ENCODE results near the gene NTNG1. TPM values are rescaled to one million over a fixed set of nuclear protein-coding genes. Genes with fewer than 3 reads are reported as not detected.

NTNG1 gene
- total RNA-seq, 6 experiments from 2014 or later, result not detected

DNA sequence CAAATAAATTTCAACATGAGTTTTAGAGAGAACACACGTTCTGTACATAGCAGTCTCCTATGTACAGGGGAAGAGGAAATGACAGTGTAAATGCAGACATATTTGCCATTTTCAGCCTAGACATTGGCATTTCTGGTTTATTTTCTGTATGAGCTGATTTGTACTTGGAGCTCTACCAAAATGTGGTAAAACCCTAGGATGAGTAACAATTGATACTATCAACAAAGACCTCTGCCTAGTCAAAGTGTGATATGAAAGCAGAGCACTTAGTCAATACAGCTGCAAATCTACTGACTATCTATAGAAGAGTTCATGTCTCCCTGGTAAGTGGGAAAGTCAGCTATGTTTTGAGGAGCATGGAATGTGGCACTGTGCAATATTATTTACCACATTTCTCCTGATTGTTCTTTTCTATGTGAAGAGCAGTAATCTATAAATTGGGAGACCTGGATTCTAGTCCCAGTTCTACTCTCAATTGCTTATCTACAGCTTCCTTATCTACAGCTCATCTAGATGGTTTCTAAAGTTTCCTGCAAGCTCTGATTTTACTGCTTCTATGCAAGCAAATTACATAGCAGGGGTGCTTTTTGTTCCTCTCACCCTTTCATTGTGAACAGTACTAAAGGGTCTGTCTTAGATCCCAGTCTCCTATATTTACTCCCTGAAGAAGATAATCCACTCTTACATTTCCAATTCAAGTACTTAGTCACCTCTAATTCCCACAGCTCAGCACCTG, 334.2 kb downstream of the NTNG1 start:
- intact Hi-C loops (cut with DNase I), result no loop called here
- TF ChIP-seq, protein P1, sequence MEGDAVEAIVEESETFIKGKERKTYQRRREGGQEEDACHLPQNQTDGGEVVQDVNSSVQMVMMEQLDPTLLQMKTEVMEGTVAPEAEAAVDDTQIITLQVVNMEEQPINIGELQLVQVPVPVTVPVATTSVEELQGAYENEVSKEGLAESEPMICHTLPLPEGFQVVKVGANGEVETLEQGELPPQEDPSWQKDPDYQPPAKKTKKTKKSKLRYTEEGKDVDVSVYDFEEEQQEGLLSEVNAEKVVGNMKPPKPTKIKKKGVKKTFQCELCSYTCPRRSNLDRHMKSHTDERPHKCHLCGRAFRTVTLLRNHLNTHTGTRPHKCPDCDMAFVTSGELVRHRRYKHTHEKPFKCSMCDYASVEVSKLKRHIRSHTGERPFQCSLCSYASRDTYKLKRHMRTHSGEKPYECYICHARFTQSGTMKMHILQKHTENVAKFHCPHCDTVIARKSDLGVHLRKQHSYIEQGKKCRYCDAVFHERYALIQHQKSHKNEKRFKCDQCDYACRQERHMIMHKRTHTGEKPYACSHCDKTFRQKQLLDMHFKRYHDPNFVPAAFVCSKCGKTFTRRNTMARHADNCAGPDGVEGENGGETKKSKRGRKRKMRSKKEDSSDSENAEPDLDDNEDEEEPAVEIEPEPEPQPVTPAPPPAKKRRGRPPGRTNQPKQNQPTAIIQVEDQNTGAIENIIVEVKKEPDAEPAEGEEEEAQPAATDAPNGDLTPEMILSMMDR (IDR thresholded peaks at IDR 0.05), result no peak
- TF ChIP-seq POLR2A (IDR thresholded peaks at IDR 0.05), result no peak

DNA sequence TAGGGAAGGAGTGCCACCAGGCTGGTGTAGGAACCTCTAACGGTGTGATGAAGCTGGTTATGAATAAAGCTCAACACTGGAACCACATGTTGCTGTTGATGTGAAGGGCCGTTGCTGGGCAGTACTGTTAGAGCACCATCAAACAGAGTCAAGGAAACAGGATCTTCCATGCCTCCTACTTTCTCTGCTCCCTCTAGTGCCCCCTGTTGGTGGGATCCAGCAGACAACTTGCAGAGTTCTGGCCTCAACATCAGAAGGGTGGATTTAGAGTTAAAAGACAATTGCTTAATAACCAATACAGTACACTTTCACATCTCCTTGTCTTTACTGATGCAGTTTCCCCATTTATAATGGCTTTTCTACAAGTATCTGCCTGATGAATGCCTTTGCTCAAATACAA, 336.4 kb downstream of the NTNG1 start:
- 60% methylated on average over 1 of the region's 2 CpGs for WGBS (ENCODE audit: insufficient coverage, low coverage, low lambda C conversion rate, missing lambda C conversion rate)
- ATAC-seq, result no peak
- intact Hi-C loops (cut with DNase I), result no loop called here

More for the DNA sequence above, 334.2 kb downstream of the NTNG1 start:
- no peak overlapping the region for H3K27ac ChIP-seq
- 45% methylated on average over 1 of the region's 1 CpG for WGBS (ENCODE audit: insufficient coverage, low coverage, low lambda C conversion rate, missing lambda C conversion rate)
- H3K36me3 ChIP-seq, result no peaks in the 10 kb centered on the region
- H3K9me3 ChIP-seq, result no peaks in the 10 kb centered on the region
- ATAC-seq (no peak), DNase-seq (no peak)
- no peak overlapping the region for H3K4me3 ChIP-seq
- no peaks in the 10 kb centered on the region for H3K4me1 ChIP-seq
- no peaks in the 10 kb centered on the region for H3K27me3 ChIP-seq

DNA sequence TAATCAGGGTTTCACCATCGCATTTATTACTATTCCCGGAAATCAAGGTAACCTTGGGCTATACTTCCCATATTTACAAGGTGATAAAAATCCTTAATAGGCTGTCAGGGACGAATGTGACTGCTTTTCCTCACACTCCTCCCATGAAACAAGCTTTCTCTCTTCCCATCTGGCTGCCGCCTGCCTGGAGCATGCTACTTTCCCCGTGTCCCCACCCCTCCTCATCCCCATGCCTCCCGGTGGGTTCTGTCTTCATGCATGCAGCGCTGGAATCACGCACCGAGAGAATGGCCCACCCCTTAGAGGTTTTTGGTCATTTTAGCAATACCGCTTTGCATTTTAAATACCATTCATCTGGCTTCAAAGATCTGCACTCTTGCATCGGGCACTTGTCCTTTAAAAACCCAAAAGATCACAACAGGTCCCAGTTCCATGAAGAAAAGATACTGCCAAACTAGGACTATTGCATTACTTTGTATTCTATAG, 339.1 kb downstream of the NTNG1 start:
- TF ChIP-seq, protein P1 (IDR thresholded peaks at IDR 0.05), result no peak
- no peak for TF ChIP-seq POLR2A (IDR thresholded peaks at IDR 0.05)
- Histone ChIP-seq H3K27ac (no peak overlapping the region), H3K4me3 (no peak overlapping the region), H3K9me3 (no peaks in the 10 kb centered on the region), H3K4me1 (no peaks in the 10 kb centered on the region), H3K36me3 (no peaks in the 10 kb centered on the region), H3K27me3 (no peaks in the 10 kb centered on the region)
- no peak for ATAC-seq
- intact Hi-C loops (cut with DNase I), result no loop called here
- 56% methylated on average over 11 of the region's 11 CpGs for WGBS (ENCODE audit: insufficient coverage, low coverage, low lambda C conversion rate, missing lambda C conversion rate)
- DNase-seq, result no peak

More for the DNA sequence above, 336.4 kb downstream of the NTNG1 start:
- Histone ChIP-seq H3K36me3 (no peaks in the 10 kb centered on the region), H3K9me3 (no peaks in the 10 kb centered on the region), H3K27ac (no peak overlapping the region), H3K4me1 (no peaks in the 10 kb centered on the region), H3K27me3 (no peaks in the 10 kb centered on the region), H3K4me3 (no peak overlapping the region)
- TF ChIP-seq, protein P1 (IDR thresholded peaks at IDR 0.05), result no peak
- no peak for TF ChIP-seq POLR2A (IDR thresholded peaks at IDR 0.05)
- DNase-seq, result no peak

DNA sequence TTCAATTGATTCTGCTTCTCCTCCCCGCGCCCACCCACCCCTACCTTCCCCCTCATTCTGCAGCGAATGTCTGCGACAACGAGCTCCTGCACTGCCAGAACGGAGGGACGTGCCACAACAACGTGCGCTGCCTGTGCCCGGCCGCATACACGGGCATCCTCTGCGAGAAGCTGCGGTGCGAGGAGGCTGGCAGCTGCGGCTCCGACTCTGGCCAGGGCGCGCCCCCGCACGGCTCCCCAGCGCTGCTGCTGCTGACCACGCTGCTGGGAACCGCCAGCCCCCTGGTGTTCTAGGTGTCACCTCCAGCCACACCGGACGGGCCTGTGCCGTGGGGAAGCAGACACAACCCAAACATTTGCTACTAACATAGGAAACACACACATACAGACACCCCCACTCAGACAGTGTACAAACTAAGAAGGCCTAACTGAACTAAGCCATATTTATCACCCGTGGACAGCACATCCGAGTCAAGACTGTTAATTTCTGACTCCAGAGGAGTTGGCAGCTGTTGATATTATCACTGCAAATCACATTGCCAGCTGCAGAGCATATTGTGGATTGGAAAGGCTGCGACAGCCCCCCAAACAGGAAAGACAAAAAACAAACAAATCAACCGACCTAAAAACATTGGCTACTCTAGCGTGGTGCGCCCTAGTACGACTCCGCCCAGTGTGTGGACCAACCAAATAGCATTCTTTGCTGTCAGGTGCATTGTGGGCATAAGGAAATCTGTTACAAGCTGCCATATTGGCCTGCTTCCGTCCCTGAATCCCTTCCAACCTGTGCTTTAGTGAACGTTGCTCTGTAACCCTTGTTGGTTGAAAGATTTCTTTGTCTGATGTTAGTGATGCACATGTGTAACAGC, 339.9 kb downstream of the NTNG1 start:
- TF ChIP-seq POLR2A (IDR thresholded peaks at IDR 0.05), result no peak
- TF ChIP-seq, protein P1 (IDR thresholded peaks at IDR 0.05), result no peak
- WGBS (ENCODE audit: insufficient coverage, low coverage, low lambda C conversion rate, missing lambda C conversion rate), result 16% methylated on average over 29 of the region's 37 CpGs
- Histone ChIP-seq H3K27ac (no peak overlapping the region), H3K27me3 (no peaks in the 10 kb centered on the region), H3K9me3 (no peaks in the 10 kb centered on the region), H3K4me1 (no peaks in the 10 kb centered on the region), H3K4me3 (no peak overlapping the region), H3K36me3 (no peaks in the 10 kb centered on the region)
- intact Hi-C loops (cut with DNase I), result no loop called here
- ATAC-seq, result peak in 2 of 4 donors; percentile 26 to 35
- DNase-seq, result peak in 2 of 3 donors; percentile 21 to 52

Data from right lobe of liver (tissue), 6 donors.